Pulmonary artery endothelial cell (primary cell): ENCODE data around the gene SCAMP2. TPM values are rescaled to one million over a fixed set of nuclear protein-coding genes. Genes with fewer than 3 reads are reported as not detected.

Experiments used
- DNase-seq: peaks from one replicate; pipeline ENCODE4 v3.0.0-alpha.2; 2011; ENCODE audit warnings: low read depth, low spot score
- total RNA-seq: library from RNA; depleted of rRNA; stranded (reverse); fragments of >200 nt; gene quantifications from 2 replicates; pipeline ENCODE4 v1.2.3, GENCODE V29; 2014

The SCAMP2 gene
- total RNA-seq, 1 donor from 2014 or later: 18.5 TPM

- no peak for DNase-seq
These were observed 51.4 kb downstream of the SCAMP2 start for GRCh38 chr15:74821790-74822158.

DNA sequence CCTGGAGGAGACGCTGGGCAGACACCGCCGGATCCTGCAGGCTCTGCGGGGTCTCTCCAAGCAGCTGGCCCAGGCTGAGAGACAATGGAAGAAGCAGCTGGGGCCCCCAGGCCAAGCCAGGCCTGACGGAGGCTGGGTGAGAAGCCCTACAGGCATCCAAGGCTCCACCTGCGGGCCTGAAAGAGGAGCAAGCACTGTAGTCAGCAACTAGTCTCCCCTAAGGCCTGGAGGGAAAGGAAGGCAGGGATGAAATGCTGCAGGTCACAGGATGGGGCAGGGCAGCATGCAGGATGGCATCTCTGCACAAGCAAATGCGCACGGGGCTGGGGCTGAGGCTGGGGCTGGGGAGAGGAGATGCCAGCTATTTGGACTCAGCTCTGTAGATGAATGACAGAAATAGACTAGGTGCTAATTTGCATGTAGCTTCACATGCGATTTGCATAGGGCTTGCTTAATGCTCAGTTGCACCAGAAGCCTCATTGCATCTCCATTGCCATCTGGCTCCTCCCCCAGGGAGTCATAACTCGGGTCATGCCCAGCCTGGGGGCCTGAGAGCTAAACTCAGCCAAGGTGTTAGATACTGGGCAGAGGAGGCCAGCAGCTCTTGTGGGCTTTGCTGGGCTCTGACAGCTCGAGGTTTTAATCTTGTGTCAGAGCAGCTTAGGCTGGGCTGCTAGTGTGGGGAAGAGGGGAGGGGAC, 51.9 kb downstream of the SCAMP2 start:
- no peak for DNase-seq

- no peak for DNase-seq
These were observed 53.1 kb downstream of the SCAMP2 start for GRCh38 chr15:74820056-74820455.

DNA sequence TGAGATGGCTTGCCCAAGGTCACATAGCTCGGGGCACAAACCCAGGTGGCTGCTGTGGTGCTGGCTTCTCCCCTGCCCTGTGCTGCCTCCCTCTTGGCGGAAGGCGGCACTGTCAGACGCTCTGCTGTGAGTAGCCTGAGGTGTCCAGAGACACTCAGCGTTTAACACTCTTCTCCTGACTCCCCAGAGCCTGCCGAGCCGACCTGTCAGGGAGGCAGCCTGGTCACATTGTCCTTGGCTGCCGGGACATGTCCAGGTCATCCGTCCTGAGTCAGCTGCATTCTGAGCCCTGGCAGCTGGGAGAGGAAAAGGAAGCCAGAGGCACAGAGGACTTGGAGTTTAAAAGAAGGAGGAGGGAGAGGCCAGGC, 55.8 kb downstream of the SCAMP2 start:
- DNase-seq: no peak

DNA sequence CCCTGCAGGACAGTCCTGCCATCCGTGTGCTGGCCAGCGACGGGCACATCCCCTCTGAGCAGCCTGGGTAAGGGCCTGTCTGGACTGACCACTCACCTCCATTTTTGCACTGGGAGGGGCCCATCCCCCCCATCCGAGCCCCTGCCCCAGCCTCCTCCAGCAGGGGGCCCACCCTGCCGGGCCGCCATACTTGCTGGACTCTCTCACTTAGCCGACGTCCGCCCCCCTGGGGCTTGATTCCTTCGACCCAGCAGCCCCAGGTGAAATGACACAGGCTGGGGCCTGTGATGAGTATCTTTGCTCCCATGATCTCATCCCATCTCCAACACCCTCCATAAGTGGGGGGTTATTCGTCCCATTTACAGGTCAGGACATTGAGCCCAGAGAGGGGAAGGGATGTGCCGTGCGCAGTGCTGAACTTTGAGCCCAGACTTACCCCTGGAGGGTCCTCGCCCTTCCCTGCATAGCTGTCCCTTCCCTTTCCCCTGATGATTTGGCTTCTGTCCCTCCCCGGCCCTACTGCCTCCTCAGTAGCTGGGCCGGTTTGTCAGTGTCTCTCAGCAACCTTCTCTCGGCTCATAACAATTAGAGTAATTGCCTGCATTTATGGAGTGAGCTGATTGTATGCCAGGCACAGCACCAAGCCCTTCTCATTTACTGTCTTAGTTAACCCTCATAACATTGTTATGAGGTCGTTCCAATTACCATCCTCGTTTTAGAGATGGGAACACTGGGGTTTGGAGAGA, 56.4 kb downstream of the SCAMP2 start:
- DNase-seq: no peak

DNA sequence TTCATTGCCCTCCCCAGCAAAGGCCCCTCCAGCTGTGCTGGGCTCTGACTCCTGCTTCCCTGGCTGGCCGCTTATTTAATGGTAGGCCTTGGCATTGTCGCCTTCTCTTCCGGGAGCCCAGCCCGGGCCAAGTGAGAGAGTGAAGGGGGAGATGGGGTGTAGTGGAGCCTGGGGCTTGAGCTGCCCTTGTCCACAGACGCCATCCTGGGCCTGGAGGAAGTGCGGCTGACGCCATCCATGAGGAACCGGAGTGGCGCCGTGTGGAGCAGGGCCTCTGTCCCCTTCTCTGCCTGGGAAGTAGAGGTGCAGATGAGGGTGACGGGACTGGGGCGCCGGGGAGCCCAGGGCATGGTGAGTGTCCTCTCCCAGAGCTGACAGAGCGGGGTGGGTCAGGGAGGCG, 57.2 kb downstream of the SCAMP2 start:
- no peak for DNase-seq

DNA sequence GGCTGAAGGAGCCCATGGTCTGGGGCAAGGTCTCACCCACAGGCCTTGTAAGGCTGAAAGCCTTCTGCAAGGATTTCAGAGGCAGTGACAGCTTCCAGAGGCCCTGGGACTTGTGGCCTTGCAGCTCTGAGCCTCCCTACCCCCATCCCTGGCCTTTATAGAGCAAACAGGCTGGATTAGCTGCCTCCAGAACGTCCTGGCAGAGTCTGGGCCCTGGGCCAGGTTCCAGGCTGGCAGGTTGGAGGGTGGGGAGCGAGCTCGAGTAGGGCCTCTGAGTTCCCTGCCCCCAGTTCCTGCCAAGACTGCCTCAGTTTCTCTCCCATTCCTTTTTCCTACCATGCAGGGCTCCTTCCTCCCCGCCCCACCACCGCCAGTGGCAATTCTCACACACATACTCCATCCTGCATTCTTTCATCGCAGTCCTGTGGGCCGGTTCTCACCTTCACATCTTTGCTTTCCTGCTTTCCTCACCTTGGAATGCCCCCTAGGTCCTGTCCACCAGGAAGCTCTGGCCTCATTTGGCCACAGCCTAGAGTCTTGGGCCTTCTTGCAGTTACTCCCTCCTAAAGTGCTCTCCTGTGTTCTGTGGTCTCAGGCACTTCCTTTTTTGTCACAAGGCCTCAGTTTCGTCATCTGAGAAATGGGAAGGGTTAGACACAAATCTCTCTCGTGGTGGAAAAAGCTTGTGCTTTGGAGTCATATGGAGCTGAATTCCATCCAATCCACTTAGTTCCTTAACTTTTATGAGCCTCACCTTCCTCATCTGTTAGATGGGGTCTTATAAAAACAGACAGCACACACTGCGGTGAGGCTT, 57.8 kb downstream of the SCAMP2 start:
- DNase-seq: no peak

- no peak for DNase-seq
These were observed 60.6 kb downstream of the SCAMP2 start, which contains the start of gene LMAN1L for GRCh38 chr15:74812533-74812932. Gene LMAN1L (plus strand): TSS chr15:74812835. CDS start chr15:74812855, 20 bp downstream.

- DNase-seq: no peak
These were observed 63.2 kb downstream of the SCAMP2 start for GRCh38 chr15:74809956-74810355.

GRCh38 chr15:74809242-74809641, 63.9 kb downstream of the SCAMP2 start:
- no peak for DNase-seq

DNA sequence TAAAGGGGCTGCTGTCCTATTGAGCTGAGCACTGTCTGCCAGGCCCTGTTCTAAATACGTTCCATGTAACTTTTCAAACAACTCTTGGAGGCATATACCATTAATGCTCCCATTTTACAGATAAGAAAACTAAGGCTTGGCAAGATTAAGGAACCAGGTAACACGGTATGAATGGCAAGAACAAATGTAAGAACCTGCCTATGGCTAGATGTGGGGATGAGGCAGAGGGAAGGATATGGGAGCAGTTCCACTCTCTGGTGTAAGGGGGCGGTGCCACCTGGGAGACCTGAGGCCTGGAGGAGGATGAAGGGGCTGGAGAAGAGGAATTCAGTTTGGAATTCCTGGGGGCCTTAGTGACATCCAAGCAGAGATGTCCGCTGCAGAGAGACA, 64.3 kb downstream of the SCAMP2 start:
- DNase-seq: no peak

- no peak for DNase-seq
These were observed 64.9 kb downstream of the SCAMP2 start for GRCh38 chr15:74808078-74808839.

DNA sequence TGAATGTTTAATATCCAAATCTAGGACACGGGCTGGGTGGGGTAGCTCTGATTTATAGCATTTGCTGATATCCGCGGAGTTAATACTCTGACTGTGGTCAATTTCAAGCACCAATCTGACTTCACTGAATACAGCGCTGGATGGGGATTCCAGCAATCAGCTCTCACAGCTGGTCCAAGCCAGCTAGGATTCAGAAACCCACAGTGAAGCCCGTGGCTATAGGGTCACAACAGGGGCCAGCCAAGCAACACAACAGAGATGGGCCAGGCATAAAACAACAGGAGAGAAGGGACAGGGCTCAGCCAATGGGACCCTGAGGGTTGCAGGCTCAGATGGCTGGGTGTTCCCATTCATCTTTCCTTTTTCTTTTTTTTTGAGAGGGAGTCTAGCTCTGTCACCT, 65.9 kb downstream of the SCAMP2 start:
- DNase-seq: no peak

- no peak for DNase-seq
These were observed 68.2 kb downstream of the SCAMP2 start for GRCh38 chr15:74804935-74805334.

- no peak for DNase-seq
These were observed 70.2 kb downstream of the SCAMP2 start for GRCh38 chr15:74802862-74803447.

DNA sequence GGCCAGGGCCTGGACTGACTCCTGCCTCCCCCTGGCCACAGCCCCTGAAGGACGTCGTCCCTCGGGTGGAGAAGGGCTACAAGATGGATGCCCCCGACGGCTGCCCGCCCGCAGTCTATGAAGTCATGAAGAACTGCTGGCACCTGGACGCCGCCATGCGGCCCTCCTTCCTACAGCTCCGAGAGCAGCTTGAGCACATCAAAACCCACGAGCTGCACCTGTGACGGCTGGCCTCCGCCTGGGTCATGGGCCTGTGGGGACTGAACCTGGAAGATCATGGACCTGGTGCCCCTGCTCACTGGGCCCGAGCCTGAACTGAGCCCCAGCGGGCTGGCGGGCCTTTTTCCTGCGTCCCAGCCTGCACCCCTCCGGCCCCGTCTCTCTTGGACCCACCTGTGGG, 70.9 kb downstream of the SCAMP2 start:
- DNase-seq: no peak

- no peak for DNase-seq
These were observed 71.7 kb downstream of the SCAMP2 start for GRCh38 chr15:74801311-74801997.

DNA sequence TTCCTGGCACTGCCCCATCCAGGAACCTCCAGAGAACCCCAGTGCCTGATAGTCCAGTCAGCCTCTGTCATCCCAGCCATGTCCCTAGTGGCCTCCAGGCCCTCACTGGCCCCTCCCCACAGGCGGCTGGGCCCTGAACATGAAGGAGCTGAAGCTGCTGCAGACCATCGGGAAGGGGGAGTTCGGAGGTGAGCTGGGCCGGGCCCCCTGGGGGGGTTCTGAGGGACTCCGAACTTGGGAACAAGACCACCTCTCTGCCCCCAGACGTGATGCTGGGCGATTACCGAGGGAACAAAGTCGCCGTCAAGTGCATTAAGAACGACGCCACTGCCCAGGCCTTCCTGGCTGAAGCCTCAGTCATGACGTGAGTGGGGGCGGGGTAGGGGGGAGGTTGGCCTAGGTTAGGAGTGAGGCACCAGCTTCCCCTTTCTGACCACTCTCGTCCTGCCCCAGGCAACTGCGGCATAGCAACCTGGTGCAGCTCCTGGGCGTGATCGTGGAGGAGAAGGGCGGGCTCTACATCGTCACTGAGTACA, 72.5 kb downstream of the SCAMP2 start:
- DNase-seq: no peak

DNA sequence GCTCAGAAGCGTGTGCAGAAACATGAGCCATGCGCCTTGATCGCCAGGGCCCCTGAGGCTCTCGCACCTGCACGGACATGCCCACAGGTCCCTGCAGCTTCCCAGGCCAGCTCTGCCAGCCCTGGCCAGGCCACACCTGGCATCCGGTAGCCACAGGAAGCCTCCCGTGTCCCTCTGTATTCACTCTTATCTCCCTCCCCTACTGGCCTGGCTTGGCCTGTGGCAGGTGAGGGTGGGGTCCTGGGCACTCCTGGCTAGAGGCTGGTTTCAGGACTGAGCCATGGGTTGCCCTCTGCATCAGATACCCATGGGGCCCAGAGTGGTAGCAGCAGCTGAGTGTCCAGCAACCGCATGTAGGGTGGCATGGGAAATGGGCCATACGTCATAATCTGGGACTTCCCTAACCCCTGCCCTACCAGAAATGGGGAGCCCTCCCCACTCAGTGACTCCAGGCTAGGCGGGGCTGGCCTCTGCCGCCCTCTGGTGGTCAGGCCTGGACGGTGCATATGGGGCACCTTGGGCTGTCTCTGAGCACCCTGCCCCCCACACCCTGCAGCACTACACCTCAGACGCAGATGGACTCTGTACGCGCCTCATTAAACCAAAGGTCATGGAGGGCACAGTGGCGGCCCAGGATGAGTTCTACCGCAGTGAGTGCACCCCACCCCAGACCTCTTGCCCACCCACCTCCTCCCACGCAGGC, 73.2 kb downstream of the SCAMP2 start:
- DNase-seq: no peak
